D721Med (cell line): Measurements from ENCODE around the gene CUL2.

Experiments
- DNase-seq: peaks from one replicate; pipeline ENCODE4 v3.0.0; 2011; ENCODE audit warnings: low spot score; ENCODE audit not compliant: insufficient read length
- FAIRE-seq: peaks from 2 replicates; lab custom pipeline; 2011; peaks lifted over from hg19 to GRCh38; lab: Jason Lieb, UNC
- CTCF ChIP-seq: IDR thresholded peaks from 2 replicates; pipeline ENCODE4 v1.5.1; 2012; ENCODE audit warnings: mild to moderate bottlenecking, control low read depth; ENCODE audit not compliant: insufficient read depth; ENCODE audit errors: missing control alignments

Gene CUL2

GRCh38 chr10:35020481-35020880 is 69.7 kb downstream of the CUL2 start:
- DNase-seq = no peak
- FAIRE-seq = no peak
- no peak for TF ChIP-seq CTCF

GRCh38 chr10:35019041-35020024 is 70.8 kb downstream of the CUL2 start:
- DNase-seq (no peak), FAIRE-seq (no peak)
- TF ChIP-seq CTCF = no peak

- TF ChIP-seq CTCF = no peak
- DNase-seq = no peak
- no peak for FAIRE-seq
These were observed 72.5 kb downstream of the CUL2 start for GRCh38 chr10:35017608-35018007.

GRCh38 chr10:35015843-35016408 is 74.2 kb downstream of the CUL2 start:
- no peak for FAIRE-seq
- DNase-seq = no peak
- TF ChIP-seq CTCF = no peak

- no peak for TF ChIP-seq CTCF
- FAIRE-seq (no peak), DNase-seq (no peak)
These were observed 77.4 kb downstream of the CUL2 start for GRCh38 chr10:35012781-35013180.

- no peak for TF ChIP-seq CTCF
- DNase-seq (no peak), FAIRE-seq (no peak)
These were observed 78.4 kb downstream of the CUL2 start for GRCh38 chr10:35011771-35012191.
